ENCODE measurements around the gene ATP5ME.

- no peak for TF ChIP-seq CTCF (IDR thresholded peaks at IDR 0.05; ENCODE audit: borderline replicate concordance, extremely low read depth, low read length, poor library complexity, severe bottlenecking)
- no peak for TF ChIP-seq EZH2 (IDR thresholded peaks at IDR 0.05; ENCODE audit: borderline replicate concordance, low read depth, low read length, severe bottlenecking)
Observed at GRCh38 chr4:633976-634598, 40.0 kb downstream of the ATP5ME start.

Measured in DND-41 (cell line).